Liver (tissue), 9 donors: ENCODE measurements around the gene CBL. TPM values are rescaled to one million over a fixed set of nuclear protein-coding genes. Genes with fewer than 3 reads are reported as not detected.
"Not testable (repeated sequence)": the region's sequence is repeated elsewhere in the genome, so short reads cannot be mapped to it uniquely, and the experiment has no call there.

Experiments
- DNase-seq: peaks from one replicate; pipeline ENCODE4 v3.0.0-alpha.2; 2017; ENCODE audit warnings: low spot score
- H3K27ac ChIP-seq, 2 donors: one replicate each; pipeline ENCODE4 v1.7.0; 2013; ENCODE audit warnings: inconsistent platforms in 2 of 2, low read length in 2 of 2, control low read depth in 1 of 2, low read depth in 1 of 2, mild to moderate bottlenecking in 1 of 2
- H3K27me3 ChIP-seq, 4 donors: one replicate each; pipeline versions ENCODE4 v1.6.1 to v1.7.0; 2013; ENCODE audit warnings: low read length in 3 of 4, inconsistent platforms in 1 of 4, mild to moderate bottlenecking in 1 of 4, moderate library complexity in 1 of 4; ENCODE audit not compliant: control insufficient read depth in 4 of 4, insufficient read depth in 4 of 4
- H3K36me3 ChIP-seq, 4 donors: one replicate each; pipeline versions ENCODE4 v1.6.1 to v1.7.0; 2013; ENCODE audit warnings: low read length in 3 of 4, mild to moderate bottlenecking in 3 of 4, low read depth in 1 of 4, moderate library complexity in 1 of 4; ENCODE audit not compliant: control insufficient read depth in 4 of 4, insufficient read depth in 3 of 4
- H3K4me1 ChIP-seq, 4 donors: one replicate each; pipeline versions ENCODE4 v1.6.1 to v1.7.0; 2013; ENCODE audit warnings: low read length in 3 of 4, mild to moderate bottlenecking in 3 of 4, moderate library complexity in 1 of 4; ENCODE audit not compliant: control insufficient read depth in 4 of 4, insufficient read depth in 4 of 4
- H3K4me3 ChIP-seq, 3 donors: one replicate each; pipeline versions ENCODE4 v1.6.1 to v1.7.0; 2013; ENCODE audit warnings: low read length in 3 of 3, control low read depth in 1 of 3, low read depth in 1 of 3, mild to moderate bottlenecking in 1 of 3
- H3K9ac ChIP-seq, 2 donors: one replicate each; pipeline ENCODE4 v1.7.0; 2013; ENCODE audit warnings: low read length in 2 of 2, mild to moderate bottlenecking in 2 of 2, moderate library complexity in 2 of 2, control low read depth in 1 of 2, low read depth in 1 of 2
- H3K9me3 ChIP-seq, 4 donors: one replicate each; pipeline versions ENCODE4 v1.6.1 to v1.7.0; 2013; ENCODE audit warnings: low read length in 3 of 4; ENCODE audit not compliant: control insufficient read depth in 4 of 4
- ATF3 ChIP-seq: IDR thresholded peaks from 2 replicates; pipeline ENCODE4 v1.6.1; 2016; ENCODE audit warnings: antibody characterized with exemption
- CTCF ChIP-seq: fragments of 150-350 bp; IDR thresholded peaks from 2 replicates; pipeline ENCODE4 v1.5.1; 2017; ENCODE audit warnings: improper control_type of control experiment, low read depth, low read length; ENCODE audit not compliant: missing input control
- FOXA1 ChIP-seq: IDR thresholded peaks from 2 replicates; pipeline ENCODE4 v1.6.1; 2016; ENCODE audit warnings: antibody characterized with exemption
- HNF4A ChIP-seq, 2 donors: conservative IDR thresholded peaks; 2 replicates each; pipeline ENCODE4 v1.6.1; 2016; ENCODE audit warnings: antibody characterized with exemption in 2 of 2, mild to moderate bottlenecking in 2 of 2
- JUND ChIP-seq, 2 donors: IDR thresholded peaks; 2 replicates each; pipeline ENCODE4 v1.6.1; 2016; ENCODE audit warnings: antibody characterized with exemption in 2 of 2
- MAX ChIP-seq: IDR thresholded peaks from 2 replicates; pipeline ENCODE4 v1.6.1; 2016; ENCODE audit warnings: antibody characterized with exemption
- RAD21 ChIP-seq, 2 donors: IDR thresholded peaks; 2 replicates each; pipeline ENCODE4 v1.6.1; 2016; ENCODE audit warnings: antibody characterized with exemption in 2 of 2, mild to moderate bottlenecking in 2 of 2
- RXRA ChIP-seq, 2 donors: IDR thresholded peaks; 2 replicates each; pipeline ENCODE4 v1.6.1; 2017 to 2018; ENCODE audit warnings: antibody characterized with exemption in 2 of 2, mild to moderate bottlenecking in 1 of 2
- SP1 ChIP-seq: IDR thresholded peaks from 2 replicates; pipeline ENCODE4 v1.6.1; 2018; ENCODE audit warnings: antibody characterized with exemption, mild to moderate bottlenecking
- YY1 ChIP-seq: IDR thresholded peaks from 2 replicates; pipeline ENCODE4 v1.6.1; 2016; ENCODE audit warnings: antibody characterized with exemption, mild to moderate bottlenecking
- ZBTB33 ChIP-seq: IDR thresholded peaks from 2 replicates; pipeline ENCODE4 v1.6.1; 2016; ENCODE audit warnings: antibody characterized with exemption
- WGBS: extraction: QIAGEN DNeasy Blood & Tissue Kit; methylation state at CpG from one replicate; pipeline ENCODE4 v1.1.7; 2013; 5-methylcytosine and 5-hydroxymethylcytosine counted together
- polyA plus RNA-seq, 2 donors: library from polyadenylated mRNA; stranded (reverse) in 1 of 2; unstranded in 1 of 2; fragments of 200-250 nt in 1 of 2; fragments of >200 nt in 1 of 2; fragmentation: Nextera tagmentation in 1 of 2; extraction: Ambion mirVana in 1 of 2; gene quantifications; one replicate each; pipeline versions ENCODE4 v1.2.1 to v1.2.3, GENCODE V29; 2013 to 2015
- total RNA-seq, 2 donors: library from RNA; depleted of rRNA; stranded (reverse); fragments of >200 nt; gene quantifications; one replicate each; pipeline ENCODE4 v1.2.3, GENCODE V29; 2014
- donor health status: healthy.
- donor health status: healthy.
- donor health status: healthy.
- donor health status: healthy.
- donor health status: healthy.

The CBL gene
- total and polyA plus RNA-seq, 4 donors, result 1.6 to 5.5 (median 3.5) TPM

GRCh38 chr11:119181677-119182412, 24.3 kb upstream of the CBL start (continued):
- TF ChIP-seq CTCF, result no peak

GRCh38 chr11:119184399-119184798, 21.7 kb upstream of the CBL start:
- not testable (repeated sequence) for H3K4me3 ChIP-seq, H3K36me3 ChIP-seq, H3K27ac ChIP-seq, H3K9ac ChIP-seq, H3K27me3 ChIP-seq, H3K9me3 ChIP-seq, DNase-seq
- H3K4me1 ChIP-seq, result peaks cover 0 to 23% (median 14%) of the 10 kb centered on the region in 4 donors
- WGBS, result 88% methylated on average over 9 of the region's 9 CpGs

GRCh38 chr11:119185981-119186634, 20.0 kb upstream of the CBL start:
- 62% methylated on average over 15 of the region's 15 CpGs for WGBS
- peaks cover 0 to 9% (median 1%) of the 10 kb centered on the region in 4 donors for H3K36me3 ChIP-seq
- no peaks in the 10 kb centered on the region for H3K9me3 ChIP-seq
- H3K27me3 ChIP-seq, result no peaks in the 10 kb centered on the region
- TF ChIP-seq JUND (IDR thresholded peaks at IDR 0.05), result no peak
- TF ChIP-seq MAX, result no peak
- no peak for TF ChIP-seq YY1
- TF ChIP-seq ATF3, result no peak
- TF ChIP-seq ZBTB33, result no peak
- no peak for TF ChIP-seq RAD21 (IDR thresholded peaks at IDR 0.05)
- no peak for TF ChIP-seq SP1
- TF ChIP-seq FOXA1, result no peak
- no peak for TF ChIP-seq RXRA (IDR thresholded peaks at IDR 0.05)
- TF ChIP-seq CTCF, result no peak
- TF ChIP-seq HNF4A (conservative IDR thresholded peaks at IDR 0.05), result no peak
- DNase-seq, result no peak
- no peak overlapping the region for H3K4me3 ChIP-seq
- no peak overlapping the region for H3K9ac ChIP-seq
- peaks cover 0 to 11% (median 4%) of the 10 kb centered on the region in 4 donors for H3K4me1 ChIP-seq
- no peak overlapping the region for H3K27ac ChIP-seq
